Gastrocnemius medialis (tissue), 4 donors: ENCODE results near the gene NRG4. TPM values are rescaled to one million over a fixed set of nuclear protein-coding genes. Genes with fewer than 3 reads are reported as not detected.

Experiments
- ATAC-seq, 2 donors: fragments of 150-250 bp; one replicate each; pipeline ENCODE4 v1.9.1; 2016
- DNase-seq, 2 donors: peaks; one replicate each; pipeline ENCODE4 v3.0.0-alpha.2; 2019
- H3K27ac ChIP-seq, 4 donors: fragments of 200-600 bp; sonication (generic); 1 replicate in 1 of 4; 2 replicates in 3 of 4; pipeline ENCODE4 v1.5.1; 2016 to 2018; ENCODE audit warnings: mild to moderate bottlenecking in 2 of 4, moderate library complexity in 1 of 4
- H3K27me3 ChIP-seq, 3 donors: fragments of 200-600 bp; sonication (generic) in 2 of 3; 1 replicate in 1 of 3; 2 replicates in 2 of 3; pipeline versions ENCODE4 v1.5.1 to v1.6.0; 2016 to 2019; ENCODE audit warnings: mild to moderate bottlenecking in 1 of 3, moderate library complexity in 1 of 3
- H3K36me3 ChIP-seq, 2 donors: fragments of 200-600 bp; sonication (generic) in 1 of 2; one replicate each; pipeline ENCODE4 v1.5.1; 2017 to 2018
- H3K4me1 ChIP-seq, 2 donors: fragments of 200-600 bp; sonication (generic) in 1 of 2; one replicate each; pipeline ENCODE4 v1.5.1; 2016 to 2017; ENCODE audit warnings: mild to moderate bottlenecking in 2 of 2
- H3K4me3 ChIP-seq, 4 donors: fragments of 200-600 bp; sonication (generic) in 3 of 4; 1 replicate in 1 of 4; 2 replicates in 3 of 4; pipeline ENCODE4 v1.5.1; 2016 to 2019; ENCODE audit warnings: mild to moderate bottlenecking in 2 of 4
- H3K9me3 ChIP-seq, 3 donors: fragments of 200-600 bp; sonication (generic) in 2 of 3; 1 replicate in 1 of 3; 2 replicates in 2 of 3; pipeline ENCODE4 v1.5.1; 2016 to 2019
- CTCF ChIP-seq, 5 experiments: fragments of 450-650 bp in 3 of 5; fragments of 200-600 bp in 2 of 5; sonication (generic) in 2 of 5; IDR thresholded peaks in 4 of 5; conservative IDR thresholded peaks in 1 of 5; 1 replicate in 4 of 5; 2 replicates in 1 of 5; pipeline ENCODE4 v1.5.1; 2016 to 2019; ENCODE audit warnings: antibody characterized with exemption in 5 of 5, mild to moderate bottlenecking in 3 of 5, moderate library complexity in 3 of 5
- POLR2A ChIP-seq, 2 donors: fragments of 450-650 bp; IDR thresholded peaks; one replicate each; pipeline ENCODE4 v1.6.1; 2017; ENCODE audit warnings: antibody characterized with exemption in 2 of 2, mild to moderate bottlenecking in 2 of 2, moderate library complexity in 2 of 2
- in situ Hi-C, 4 donors: fragments of 200-750 bp; cut with MboI; loops; one replicate each; pipeline versions ENCODE4 v1.15.0 to v1.8.0; 2017; ENCODE audit warnings: low sequenced_read_pairs in 4 of 4
- intact Hi-C: fragments of 100-400 bp; cut with DNase I; formaldehyde crosslinking; loops from one replicate; pipeline ENCODE4 v1.15.1; 2023; ENCODE audit warnings: low total_unique reads
- total RNA-seq, 4 donors: library from RNA; depleted of rRNA; stranded (reverse); fragments of >200 nt; gene quantifications; one replicate each; pipeline versions ENCODE4 v1.1.0 to v1.2.3, GENCODE V29; 2016

NRG4 gene
- 1 to 10 TPM; 2.0 to 9.8 (median 3.4) TPM for total RNA-seq

DNA sequence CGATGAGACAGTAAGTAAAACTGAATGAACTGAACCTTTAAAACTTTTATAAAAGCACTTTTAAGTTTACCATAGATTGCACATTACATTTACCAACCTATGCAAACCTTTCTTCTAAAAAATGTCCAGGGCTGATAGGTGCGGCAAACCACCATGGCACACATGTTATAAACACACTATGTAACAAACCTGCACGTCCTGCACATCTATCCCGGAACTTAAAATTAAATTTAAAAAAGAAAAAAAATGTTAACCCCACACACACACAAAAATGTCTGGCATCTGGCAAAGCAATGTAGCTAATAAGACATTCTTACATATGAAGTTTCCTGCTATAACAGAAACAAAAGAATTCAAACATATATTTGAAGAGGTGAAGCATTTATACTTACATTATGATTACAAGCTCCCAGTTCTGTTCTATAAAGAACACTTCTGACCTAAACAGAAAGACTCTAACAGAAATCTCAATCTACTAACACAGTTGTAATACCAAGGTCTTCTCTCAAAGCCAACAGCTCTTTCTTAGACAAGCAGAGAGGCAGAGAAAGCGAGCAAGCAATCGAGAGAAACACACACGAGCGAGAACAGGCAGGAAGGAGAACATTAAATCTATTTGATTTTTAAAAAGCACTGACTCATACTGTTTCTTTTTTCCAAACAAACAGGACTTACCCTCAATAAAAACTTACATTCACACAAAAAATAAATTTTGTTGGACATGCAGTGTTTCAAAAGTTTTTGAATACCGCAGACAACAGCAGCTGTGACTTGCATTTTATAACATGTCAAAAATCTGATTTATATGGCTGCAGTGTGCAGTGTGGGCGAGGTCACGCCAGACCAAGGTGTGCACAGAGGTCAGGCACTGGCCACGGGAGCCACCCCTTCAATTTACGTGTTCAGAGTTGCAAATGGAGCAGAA is at the start of gene NRG4:
NRG4 (minus strand) TSS at position 798 of the 925 bp plus-strand sequence. CDS start 1,194 bp downstream, outside the sequence.
- no peak for TF ChIP-seq CTCF (IDR thresholded peaks at IDR 0.05 in 4 of 5, conservative IDR thresholded peaks at IDR 0.05 in 1 of 5)
- no peak for TF ChIP-seq POLR2A (IDR thresholded peaks at IDR 0.05)
- ATAC-seq (peak; percentile 83 to 98), DNase-seq (peak in 1 of 2 donors; percentile 77)
- H3K9me3 ChIP-seq: no peaks in the 10 kb centered on the region
- intact Hi-C loops: no loop called here
- H3K4me3 ChIP-seq: peak within 1 kb of the TSS; percentile 39 to 51 (median 44)
- H3K27me3 ChIP-seq: no peaks in the 10 kb centered on the region
- peaks cover 9% of the 10 kb centered on the region in 2 donors for H3K4me1 ChIP-seq
- H3K36me3 ChIP-seq: no peaks in the 10 kb centered on the region
- H3K27ac ChIP-seq: peak within 1 kb of the TSS; percentile 55 to 82 (median 68)
- in situ Hi-C loops: no loop called here

GRCh38 chr15:76061700-76062099 is 49.5 kb upstream of the NRG4 start:
- ATAC-seq (no peak), DNase-seq (no peak)
- H3K4me1 ChIP-seq: peaks cover 24 to 39% of the 10 kb centered on the region in 2 donors
- intact Hi-C loops: no loop called here
- H3K27me3 ChIP-seq: peaks cover 0 to 3% (median 0%) of the 10 kb centered on the region in 3 donors
- H3K9me3 ChIP-seq: no peaks in the 10 kb centered on the region
- no peak overlapping the region for H3K4me3 ChIP-seq
- peak overlapping the region in 2 of 4 donors; percentile 71 to 88 for H3K27ac ChIP-seq
- no peaks in the 10 kb centered on the region for H3K36me3 ChIP-seq
- in situ Hi-C loops: no loop called here
- TF ChIP-seq CTCF (IDR thresholded peaks at IDR 0.05 in 4 of 5, conservative IDR thresholded peaks at IDR 0.05 in 1 of 5) (no peak), POLR2A (IDR thresholded peaks at IDR 0.05) (no peak)

GRCh38 chr15:76060118-76060989 is 48.1 kb upstream of the NRG4 start:
- Histone ChIP-seq H3K4me3 (peak overlapping the region; percentile 68 to 76 (median 71)), H3K4me1 (peaks cover 12 to 28% of the 10 kb centered on the region in 2 donors), H3K9me3 (no peaks in the 10 kb centered on the region), H3K27ac (peak overlapping the region; percentile 70 to 79 (median 74)), H3K36me3 (no peaks in the 10 kb centered on the region), H3K27me3 (peaks cover 0 to 3% (median 0%) of the 10 kb centered on the region in 3 donors)
- in situ Hi-C loops: no loop called here
- ATAC-seq (peak; percentile 21 to 30), DNase-seq (no peak)
- TF ChIP-seq POLR2A (IDR thresholded peaks at IDR 0.05) (no peak), CTCF (IDR thresholded peaks at IDR 0.05 in 4 of 5, conservative IDR thresholded peaks at IDR 0.05 in 1 of 5) (no peak)
- intact Hi-C loops: no loop called here

DNA sequence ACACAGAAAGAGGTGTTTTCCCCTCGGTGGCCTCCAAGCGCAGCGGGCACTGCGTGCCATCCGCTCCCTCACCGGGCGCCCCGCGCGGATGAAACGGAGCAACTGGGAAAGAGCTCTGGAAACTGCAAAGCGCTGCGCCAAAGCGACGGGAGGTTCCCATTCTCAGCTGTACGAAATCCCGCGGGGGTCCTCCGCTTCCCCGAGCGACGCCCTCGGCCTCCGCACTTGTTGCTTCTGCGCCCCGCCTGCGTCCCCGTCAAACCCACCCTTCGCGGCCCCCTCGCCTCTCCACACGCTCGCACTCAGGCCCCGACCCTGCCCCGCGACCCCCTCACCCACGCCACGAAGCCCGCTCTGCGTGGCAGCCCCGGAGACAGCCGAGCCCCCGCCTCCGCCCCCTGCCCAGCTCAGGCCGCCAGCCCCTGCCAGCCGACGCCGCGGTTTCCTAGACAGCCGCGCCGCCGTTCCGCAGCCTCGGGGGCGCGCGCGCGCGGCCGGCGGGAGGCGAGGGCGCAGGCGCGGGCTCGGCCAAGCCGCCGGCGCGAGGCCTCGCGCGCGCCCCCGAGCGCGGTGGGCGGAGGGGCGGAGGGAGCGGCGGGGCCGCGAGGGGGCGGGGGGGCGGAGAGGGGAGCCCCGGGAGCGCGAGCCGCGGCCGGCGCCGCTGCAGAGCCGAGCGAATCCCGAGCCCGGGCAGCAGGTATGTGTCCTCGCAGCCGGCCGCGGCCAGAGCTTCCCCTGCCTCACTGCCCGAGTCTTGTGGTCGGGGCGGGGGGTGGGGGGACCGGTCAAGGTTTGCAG is 47.3 kb upstream of the NRG4 start, which contains the start of gene TMEM266:
TMEM266 (plus strand) TSS at position 666 of the 798 bp plus-strand sequence. CDS start 74,279 bp downstream, outside the sequence.
- TF ChIP-seq POLR2A (IDR thresholded peaks at IDR 0.05): peak in 1 of 2 donors; percentile 18
- no peak for TF ChIP-seq CTCF (IDR thresholded peaks at IDR 0.05 in 4 of 5, conservative IDR thresholded peaks at IDR 0.05 in 1 of 5)
- H3K27ac ChIP-seq: peak within 1 kb of the TSS; percentile 70 to 79 (median 74)
- ATAC-seq (peak; percentile 61 to 73), DNase-seq (peak in 1 of 2 donors; percentile 21)
- in situ Hi-C loops (loop anchor here in 2 of 4 donors (5.0 to 10.0 kb wide), 2 partner anchors 75 to 78 kb away; no protein-coding TSS in a partner anchor), intact Hi-C loops (no loop called here)
- peak within 1 kb of the TSS; percentile 70 to 82 (median 72) for H3K4me3 ChIP-seq
- peaks cover 0 to 3% (median 0%) of the 10 kb centered on the region in 3 donors for H3K27me3 ChIP-seq
- H3K4me1 ChIP-seq: peaks cover 9 to 19% of the 10 kb centered on the region in 2 donors
- H3K9me3 ChIP-seq: no peaks in the 10 kb centered on the region
- no peaks in the 10 kb centered on the region for H3K36me3 ChIP-seq
